HG03565 (cell line): Measurements from ENCODE around the gene MED15.
"Not testable (repeated sequence)": the region's sequence is repeated elsewhere in the genome, so short reads cannot be mapped to it uniquely, and the experiment has no call there.

Source experiments
- ATAC-seq: cut with Tn5 transposase; IDR thresholded peaks from one replicate; pipeline ENCODE4 v1.9.1; 2021; ENCODE audit warnings: mild to moderate bottlenecking, moderate library complexity; ENCODE audit not compliant: unreplicated experiment

The MED15 gene

GRCh38 chr22:20581503-20582170 is 74.2 kb downstream of the MED15 start:
- ATAC-seq = no peak

DNA sequence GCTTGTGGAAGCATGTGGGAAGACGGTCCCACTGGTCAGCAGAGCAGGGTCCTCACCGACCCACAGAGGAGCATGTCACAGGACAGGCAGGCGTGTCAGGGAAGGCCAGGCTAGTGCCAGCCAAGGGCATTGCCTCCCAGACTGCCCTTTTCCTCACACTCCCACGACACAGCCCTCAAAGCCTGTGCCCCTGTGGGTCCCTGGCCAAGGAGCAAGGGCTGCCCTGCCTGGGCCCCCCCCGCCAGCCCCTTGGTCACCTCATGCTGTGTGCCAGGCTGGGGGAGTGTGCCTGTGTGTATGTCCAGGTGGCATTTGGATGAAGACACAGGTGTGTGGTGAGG is 74.7 kb downstream of the MED15 start:
- no peak for ATAC-seq

GRCh38 chr22:20582520-20583361 is 75.3 kb downstream of the MED15 start:
- no peak for ATAC-seq

- no peak for ATAC-seq
Measured at GRCh38 chr22:20583471-20583922, 76.1 kb downstream of the MED15 start.

DNA sequence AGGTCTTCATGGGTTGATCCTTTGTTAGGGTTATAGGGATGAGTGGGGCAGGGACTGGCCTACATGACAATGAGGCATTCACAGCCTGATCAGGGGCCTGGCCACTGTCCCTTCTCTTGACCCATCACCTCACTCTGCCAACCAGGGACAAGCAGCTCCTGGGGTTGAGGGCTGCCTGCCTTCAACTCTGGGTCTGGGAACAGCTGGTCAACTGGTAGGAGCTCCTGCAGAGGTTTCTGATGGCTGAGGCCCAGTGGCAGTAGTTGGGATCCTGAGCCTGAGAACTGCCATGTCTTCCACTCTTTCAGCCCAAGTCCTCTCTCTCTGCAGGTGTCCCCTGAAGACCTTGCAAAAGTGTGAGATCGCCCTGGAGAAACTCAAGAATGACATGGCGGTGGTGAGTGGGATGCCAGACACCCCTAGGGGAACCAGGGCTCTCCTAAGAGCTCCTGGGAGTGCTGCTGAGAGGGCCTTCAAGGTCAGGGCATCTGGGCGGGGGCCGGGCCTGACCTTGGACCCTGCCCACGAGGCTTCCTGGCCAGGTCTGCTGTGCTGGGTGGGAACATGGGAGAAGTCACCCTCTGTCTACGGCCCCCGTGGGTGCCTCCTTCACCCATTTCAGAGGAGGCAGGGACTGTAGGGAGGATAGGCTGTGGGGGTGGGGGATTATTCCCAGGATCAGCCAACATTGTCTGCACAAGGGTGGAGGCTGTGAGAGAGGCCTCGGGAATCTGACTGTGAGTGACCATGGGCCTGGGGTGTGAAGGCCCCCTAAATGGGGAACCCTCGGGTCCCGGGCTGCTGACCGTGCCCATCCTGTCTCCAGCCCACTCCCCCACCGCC is 76.8 kb downstream of the MED15 start:
- no peak for ATAC-seq

DNA sequence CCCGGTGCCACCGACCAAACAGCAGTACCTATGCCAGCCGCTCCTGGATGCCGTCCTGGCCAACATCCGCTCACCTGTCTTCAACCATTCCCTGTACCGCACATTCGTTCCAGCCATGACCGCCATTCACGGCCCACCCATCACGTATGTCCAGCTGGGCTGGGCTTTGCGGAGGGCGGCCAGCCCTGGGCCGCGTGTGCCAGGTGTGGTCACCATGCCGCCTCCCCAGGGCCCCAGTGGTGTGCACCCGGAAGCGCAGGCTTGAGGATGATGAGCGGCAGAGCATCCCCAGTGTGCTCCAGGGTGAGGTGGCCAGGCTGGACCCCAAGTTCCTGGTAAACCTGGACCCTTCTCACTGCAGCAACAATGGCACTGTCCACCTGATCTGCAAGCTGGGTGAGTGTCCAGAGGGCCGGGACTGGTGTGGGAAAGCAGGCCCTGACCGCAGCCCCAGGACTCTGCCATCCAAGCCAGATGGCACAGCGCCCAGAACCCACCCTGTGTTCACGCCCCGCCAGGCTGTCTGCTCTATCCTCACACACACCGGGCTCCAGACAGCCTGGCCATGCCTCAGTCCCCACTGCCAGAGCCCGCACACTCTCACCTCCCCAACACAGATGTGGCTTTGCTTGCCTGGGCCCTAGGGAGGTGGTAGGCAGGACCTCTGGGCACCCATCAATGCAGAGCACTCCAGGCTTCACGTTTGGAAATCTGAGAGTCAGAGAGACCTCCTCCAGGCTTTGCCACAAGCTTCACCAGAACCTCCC is 77.6 kb downstream of the MED15 start:
- ATAC-seq = no peak

DNA sequence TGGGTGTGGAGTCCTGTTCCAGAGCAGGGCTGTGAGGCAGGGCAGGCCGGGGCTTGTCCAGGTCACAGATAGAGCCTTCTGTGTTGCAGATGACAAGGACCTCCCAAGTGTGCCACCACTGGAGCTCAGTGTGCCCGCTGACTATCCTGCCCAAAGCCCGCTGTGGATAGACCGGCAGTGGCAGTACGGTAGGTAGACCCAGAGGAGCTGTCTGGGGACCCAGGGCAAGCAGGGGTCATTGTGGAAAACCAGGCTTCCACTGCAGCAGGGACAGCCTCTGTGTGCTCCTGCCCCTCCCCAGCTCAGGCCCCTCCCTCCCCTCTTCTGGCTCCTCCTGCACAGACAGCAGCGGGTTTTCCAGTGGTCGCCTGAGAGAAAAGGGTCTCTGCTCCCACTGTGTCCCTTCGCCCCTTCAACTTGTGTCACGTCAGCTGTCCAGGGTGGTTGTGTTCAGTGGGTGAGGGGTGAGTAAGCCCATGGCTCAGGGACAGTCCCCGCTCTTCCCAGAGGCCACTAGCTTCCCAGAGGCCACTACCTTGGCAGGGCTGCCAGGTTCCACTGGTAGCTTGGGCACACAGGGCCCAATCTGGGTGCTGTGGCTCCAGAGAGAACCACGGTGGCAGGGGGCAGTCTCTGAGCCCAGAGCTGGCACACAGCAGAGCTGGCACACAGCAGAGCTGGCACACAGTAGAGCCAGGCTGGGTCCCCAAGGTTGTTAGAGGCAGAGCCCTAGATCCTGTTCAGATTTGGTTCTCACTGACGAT is 78.4 kb downstream of the MED15 start:
- ATAC-seq = no peak

DNA sequence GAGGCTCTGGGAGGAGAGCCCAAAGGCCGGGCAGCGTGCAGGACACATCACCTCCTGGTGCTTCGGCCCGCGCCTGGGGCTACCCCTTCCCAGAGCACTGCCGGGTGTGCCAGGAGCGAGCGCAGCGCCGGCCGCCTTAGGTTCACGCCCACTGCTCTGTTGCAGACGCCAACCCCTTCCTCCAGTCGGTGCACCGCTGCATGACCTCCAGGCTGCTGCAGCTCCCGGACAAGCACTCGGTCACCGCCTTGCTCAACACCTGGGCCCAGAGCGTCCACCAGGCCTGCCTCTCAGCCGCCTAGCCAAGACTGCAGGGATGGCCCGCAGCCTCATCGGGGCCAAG is 79.0 kb downstream of the MED15 start:
- ATAC-seq = no peak

DNA sequence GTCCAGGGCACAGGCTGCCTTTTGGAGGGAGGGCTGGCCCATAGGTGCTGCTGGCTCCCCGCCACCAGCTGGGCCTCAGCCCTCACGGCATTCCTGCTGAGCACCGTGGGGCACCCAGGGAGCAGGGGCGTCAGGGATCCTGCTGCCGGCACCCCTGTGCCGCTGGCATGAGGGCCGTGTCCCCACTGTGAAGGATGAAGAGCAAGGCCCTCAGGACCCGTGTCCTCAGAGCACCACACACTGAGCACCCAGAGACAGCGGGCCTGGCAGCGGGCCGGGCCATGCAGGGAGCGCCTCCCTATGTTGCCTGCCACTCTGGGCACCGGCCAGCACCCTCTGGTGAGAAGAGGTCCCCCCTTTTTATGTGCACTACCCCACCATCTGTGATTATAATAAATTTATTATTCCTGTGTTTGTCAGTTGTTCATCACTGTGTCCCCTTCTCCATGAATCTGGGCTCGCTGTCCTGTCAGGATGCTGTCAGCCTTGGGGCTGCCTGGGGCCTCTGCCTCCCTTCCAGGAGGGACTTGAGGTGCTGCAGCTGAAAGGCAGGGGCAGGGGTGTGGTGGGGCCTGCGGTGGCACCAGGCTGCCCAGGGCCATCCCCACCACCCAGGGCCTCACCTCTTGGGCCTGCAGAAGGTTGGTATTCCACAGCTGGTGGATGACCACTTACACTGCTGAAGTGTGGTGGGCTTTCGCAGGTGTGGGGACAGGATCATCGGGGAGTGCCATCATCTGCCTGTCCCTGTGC is 80.0 kb downstream of the MED15 start:
- no peak for ATAC-seq

DNA sequence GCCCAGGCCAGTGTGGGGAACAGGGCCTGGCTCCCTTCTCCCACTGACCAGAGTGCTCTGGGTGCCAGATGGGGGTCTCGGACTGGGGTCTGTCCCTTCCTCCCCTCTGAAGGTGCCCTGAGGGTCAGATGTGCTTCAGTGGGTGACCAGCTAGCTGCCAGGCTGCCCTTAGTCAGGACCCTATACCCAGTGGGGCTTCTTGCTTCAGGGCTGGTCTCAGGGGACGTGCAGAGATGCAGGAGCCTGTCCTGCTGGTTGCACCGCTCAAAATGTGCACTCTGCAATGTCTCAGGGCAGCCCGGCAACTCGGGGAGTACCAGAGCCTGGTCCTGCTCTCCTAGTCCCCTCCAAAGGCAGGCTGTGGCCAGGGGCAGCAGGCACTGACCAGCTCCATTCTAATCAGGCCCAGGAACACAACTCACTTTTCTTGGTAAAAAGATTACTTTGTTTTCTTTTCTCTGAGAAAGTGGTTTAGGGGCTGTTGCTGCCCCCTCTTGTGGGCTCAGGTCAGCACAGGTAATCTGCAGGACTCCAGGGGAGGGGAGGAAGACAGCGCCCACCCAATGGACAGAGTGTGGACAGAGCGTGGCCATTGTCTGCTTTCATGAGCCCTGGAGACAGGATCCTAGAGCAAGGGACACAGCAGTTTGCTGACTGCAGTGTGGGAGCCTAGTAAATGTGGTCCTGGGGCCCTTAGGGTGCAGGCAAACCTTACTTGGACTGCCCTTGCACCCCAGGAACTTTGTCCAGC is 80.9 kb downstream of the MED15 start:
- ATAC-seq = no peak

DNA sequence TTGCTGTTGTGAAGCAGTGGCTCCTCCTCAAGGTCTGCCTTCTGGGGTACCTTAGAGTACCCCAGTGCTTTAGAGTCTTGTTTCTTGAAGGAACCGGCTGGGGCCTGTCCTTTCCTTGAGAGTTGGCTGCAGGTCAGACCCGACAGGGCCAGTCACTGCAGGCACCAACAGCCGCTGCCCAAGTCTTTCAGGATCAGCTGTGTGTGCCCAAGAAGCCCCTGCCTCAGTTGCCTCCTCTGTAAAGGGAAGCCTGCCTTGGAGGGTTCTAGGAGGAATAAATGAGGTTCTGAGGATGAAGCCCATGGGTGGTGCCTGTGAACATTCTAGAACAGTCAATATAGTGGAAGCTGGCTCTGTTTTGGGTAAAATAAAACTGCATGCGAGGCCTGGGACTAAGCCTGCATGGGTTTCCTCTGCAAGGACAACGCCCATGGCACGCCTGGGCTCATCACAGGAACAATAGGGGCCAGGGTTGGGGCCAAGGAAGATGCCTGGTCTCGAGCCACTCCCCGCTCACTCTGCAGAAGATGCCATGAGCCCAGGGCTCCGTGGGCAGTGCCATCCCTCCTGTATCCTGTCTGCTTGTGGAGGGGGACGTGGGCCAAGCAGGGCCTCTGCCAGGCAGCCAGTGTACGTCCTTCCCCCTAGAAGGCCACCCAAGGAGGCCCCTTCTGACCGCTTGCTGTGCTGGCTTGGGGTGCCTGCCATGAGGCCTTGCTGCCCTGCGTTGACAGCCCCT is 81.6 kb downstream of the MED15 start:
- ATAC-seq = no peak

DNA sequence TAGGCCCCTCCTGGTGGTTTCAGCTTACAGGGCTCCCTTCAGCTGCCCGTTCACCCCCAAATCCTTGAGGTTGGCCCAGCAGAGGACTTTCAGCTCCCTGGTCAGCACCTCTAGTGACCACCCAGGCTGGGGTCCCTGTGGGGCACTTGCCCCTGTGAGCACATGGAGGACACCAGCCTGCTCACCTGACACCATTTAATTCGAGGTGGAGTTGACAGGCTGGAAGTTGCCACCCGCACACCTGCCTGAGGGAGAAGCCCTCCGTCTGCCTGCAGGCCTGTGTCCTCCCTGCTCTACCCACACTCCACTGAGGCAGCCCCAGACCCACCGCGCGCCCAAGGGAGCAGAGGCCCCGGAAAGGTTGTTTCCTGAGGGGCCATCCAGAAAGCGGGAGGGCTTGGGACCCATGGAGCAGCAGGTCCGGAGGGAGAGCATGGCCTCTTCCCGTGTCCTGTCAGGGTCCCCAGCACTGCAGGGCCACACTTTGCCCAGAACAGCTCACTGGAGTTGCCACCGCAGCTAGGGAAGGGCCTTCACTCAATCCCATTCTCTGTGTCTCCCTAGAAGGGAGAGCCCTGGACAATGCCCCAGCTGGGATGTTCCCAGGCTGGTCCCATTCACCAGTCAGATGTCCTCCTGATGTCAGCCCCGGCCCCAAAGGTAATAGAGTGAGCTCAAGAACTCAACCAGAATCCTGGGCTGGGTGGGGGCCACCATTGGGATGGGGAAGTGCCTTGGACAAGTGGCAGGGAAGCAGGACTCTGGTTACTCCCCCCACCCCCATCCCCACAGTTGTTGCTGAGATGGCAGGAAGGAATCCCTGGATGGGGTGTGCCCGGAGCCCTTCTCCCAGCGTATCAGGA is 82.4 kb downstream of the MED15 start:
- ATAC-seq = no peak

DNA sequence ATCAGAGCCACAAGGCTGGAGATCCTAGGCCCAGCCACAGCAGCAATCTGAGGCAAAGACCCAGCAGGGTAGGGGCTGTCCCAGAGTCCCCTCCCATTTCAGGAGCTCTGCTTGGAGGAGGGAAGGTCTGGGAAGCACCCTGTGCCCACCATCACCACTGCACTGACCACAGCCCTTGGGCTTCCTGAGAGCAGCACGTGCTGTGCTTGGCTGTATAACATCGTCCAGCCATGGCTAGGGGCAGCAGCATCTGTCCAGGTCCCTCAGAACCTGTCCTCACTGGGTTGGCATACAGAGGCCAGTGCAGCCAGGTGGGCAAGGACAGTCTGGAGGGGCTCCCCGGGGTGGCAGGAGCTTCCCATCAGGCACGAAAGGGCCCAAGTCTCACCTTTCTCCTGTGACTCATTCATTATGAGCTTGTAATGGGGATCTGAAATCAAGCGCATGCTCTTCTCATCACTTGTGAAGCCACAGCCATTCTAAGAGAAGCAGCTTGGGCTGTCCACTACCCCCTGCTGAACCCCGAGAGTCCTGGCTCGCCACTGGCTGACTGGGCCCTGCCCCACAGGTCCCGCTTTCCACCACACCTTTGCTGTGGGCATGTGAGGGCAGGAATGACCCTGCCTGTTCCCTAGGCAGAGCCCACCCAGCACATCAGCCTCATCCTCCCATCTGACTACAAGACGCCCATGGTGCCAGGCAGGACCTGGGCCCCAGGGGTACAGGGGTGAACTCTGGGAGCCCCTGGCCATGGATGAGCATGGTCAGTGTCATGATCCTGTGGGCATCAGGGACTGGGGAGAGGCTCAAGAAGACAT is 83.3 kb downstream of the MED15 start:
- no peak for ATAC-seq

DNA sequence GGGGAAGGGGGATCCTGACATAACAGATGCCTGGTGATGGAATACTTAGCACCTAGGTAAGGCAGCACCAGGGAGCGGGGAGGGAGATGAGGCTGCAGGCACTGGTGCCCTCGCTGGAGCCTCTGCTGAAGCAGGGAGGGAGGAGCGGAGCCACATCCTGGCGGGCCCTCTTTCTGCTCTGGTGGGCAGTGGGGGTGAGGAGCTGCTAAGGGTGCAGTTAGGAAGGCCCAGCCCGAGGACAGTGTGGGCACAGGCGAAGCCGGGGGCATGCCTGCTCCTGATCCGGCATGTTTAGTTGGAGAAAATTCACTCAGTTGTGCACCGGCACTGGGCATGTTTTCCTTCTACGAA is 83.9 kb downstream of the MED15 start:
- no peak for ATAC-seq

- ATAC-seq = no peak
Measured at GRCh38 chr22:20591660-20592310, 84.4 kb downstream of the MED15 start.

GRCh38 chr22:20594038-20594437 is 86.6 kb downstream of the MED15 start:
- ATAC-seq = not testable (repeated sequence)
